Prostate gland (tissue), 2 donors: ENCODE results near the gene SCIN. TPM values are rescaled to one million over a fixed set of nuclear protein-coding genes. Genes with fewer than 3 reads are reported as not detected.

Source experiments
- DNase-seq: peaks from one replicate; pipeline ENCODE4 v3.0.0-alpha.2; 2019; ENCODE audit warnings: low spot score
- H3K27ac ChIP-seq, 2 donors: fragments of 200-600 bp; sonication (generic); 2 replicates each; pipeline ENCODE4 v1.5.1; 2017 to 2019
- H3K27me3 ChIP-seq: fragments of 200-600 bp; sonication (generic); replicated peaks from 2 replicates; pipeline ENCODE4 v1.5.1; 2019; ENCODE audit not compliant: insufficient read depth
- H3K36me3 ChIP-seq, 2 donors: fragments of 200-600 bp; sonication (generic); 1 replicate in 1 of 2; 2 replicates in 1 of 2; pipeline versions ENCODE4 v1.5.1 to v1.8.1; 2017 to 2019
- H3K4me1 ChIP-seq: fragments of 200-600 bp; sonication (generic); replicated peaks from 2 replicates; pipeline ENCODE4 v1.5.1; 2019
- H3K4me3 ChIP-seq, 2 donors: fragments of 200-600 bp; sonication (generic); 2 replicates each; pipeline ENCODE4 v1.5.1; 2017 to 2019
- H3K9me3 ChIP-seq: fragments of 200-600 bp; sonication (generic); 2 replicates; pipeline ENCODE4 v1.5.1; 2017
- CTCF ChIP-seq, 4 experiments: fragments of 200-600 bp in 2 of 4; fragments of 450-650 bp in 2 of 4; sonication (generic) in 2 of 4; IDR thresholded peaks; 1 replicate in 3 of 4; 2 replicates in 1 of 4; pipeline ENCODE4 v1.5.1; 2016 to 2019; ENCODE audit warnings: antibody characterized with exemption in 4 of 4, mild to moderate bottlenecking in 2 of 4, moderate library complexity in 2 of 4
- POLR2A ChIP-seq: fragments of 450-650 bp; IDR thresholded peaks from one replicate; pipeline ENCODE4 v1.6.1; 2016; ENCODE audit warnings: antibody characterized with exemption, mild to moderate bottlenecking
- POLR2AphosphoS5 ChIP-seq: sonication (generic); formaldehyde crosslinking; IDR thresholded peaks from one replicate; pipeline ENCODE4 v1.6.1; 2017; ENCODE audit warnings: antibody characterized with exemption
- WGBS: methylation state at CpG from one replicate; pipeline ENCODE4 v1.1.5; 2018; 5-methylcytosine and 5-hydroxymethylcytosine counted together
- intact Hi-C: fragments of 100-400 bp; cut with DNase I; formaldehyde crosslinking; loops from one replicate; pipeline ENCODE4 v1.14.2; 2022
- total RNA-seq, 2 donors: library from RNA; depleted of rRNA; stranded (reverse); fragments of >200 nt; gene quantifications; one replicate each; pipeline ENCODE4 v1.1.0, GENCODE V29; 2016

SCIN gene
- total RNA-seq, 2 donors from 2014 or later, result 7.6 to 12.2 TPM

DNA sequence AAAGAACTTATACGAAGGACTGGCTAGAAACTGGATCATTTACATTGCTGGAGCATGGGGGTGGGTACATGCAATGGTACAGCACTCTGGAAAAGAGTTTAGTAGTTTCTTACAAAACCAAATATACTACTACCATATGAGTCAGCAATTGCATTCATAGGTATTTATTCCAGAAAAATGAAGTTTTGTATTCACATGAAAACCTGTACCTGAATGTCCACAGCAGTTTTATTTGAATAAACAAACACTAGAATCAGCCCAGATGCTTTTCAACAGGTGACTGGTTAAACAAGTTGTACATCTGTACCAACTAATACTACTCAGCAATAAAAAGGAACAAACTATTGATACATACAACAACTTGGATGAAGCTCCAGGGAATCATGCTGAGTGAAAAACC lies 3.4 kb downstream of the SCIN start:
- no peak for DNase-seq
- intact Hi-C loops, result no loop called here
- WGBS, result 68% methylated on average over 1 of the region's 1 CpG
- no peaks in the 10 kb centered on the region for H3K4me1 ChIP-seq
- H3K27ac ChIP-seq, result no peak overlapping the region
- H3K27me3 ChIP-seq, result no peaks in the 10 kb centered on the region
- no peak overlapping the region for H3K4me3 ChIP-seq
- H3K36me3 ChIP-seq, result no peaks in the 10 kb centered on the region
- no peak for TF ChIP-seq POLR2A
- TF ChIP-seq CTCF (IDR thresholded peaks at IDR 0.05), result no peak
- TF ChIP-seq POLR2AphosphoS5, result no peak
- no peaks in the 10 kb centered on the region for H3K9me3 ChIP-seq

- no peak for TF ChIP-seq CTCF (IDR thresholded peaks at IDR 0.05)
- no peak for TF ChIP-seq POLR2AphosphoS5
- no peak for TF ChIP-seq POLR2A
- H3K27me3 ChIP-seq, result no peaks in the 10 kb centered on the region
- H3K4me1 ChIP-seq, result no peaks in the 10 kb centered on the region
- WGBS, result 84% methylated on average over 8 of the region's 8 CpGs
- no peak overlapping the region for H3K4me3 ChIP-seq
- intact Hi-C loops, result no loop called here
- H3K9me3 ChIP-seq, result no peaks in the 10 kb centered on the region
- H3K27ac ChIP-seq, result no peak overlapping the region
- H3K36me3 ChIP-seq, result no peaks in the 10 kb centered on the region
- no peak for DNase-seq
Measured at GRCh38 chr7:12578930-12579640, 8.6 kb downstream of the SCIN start.

DNA sequence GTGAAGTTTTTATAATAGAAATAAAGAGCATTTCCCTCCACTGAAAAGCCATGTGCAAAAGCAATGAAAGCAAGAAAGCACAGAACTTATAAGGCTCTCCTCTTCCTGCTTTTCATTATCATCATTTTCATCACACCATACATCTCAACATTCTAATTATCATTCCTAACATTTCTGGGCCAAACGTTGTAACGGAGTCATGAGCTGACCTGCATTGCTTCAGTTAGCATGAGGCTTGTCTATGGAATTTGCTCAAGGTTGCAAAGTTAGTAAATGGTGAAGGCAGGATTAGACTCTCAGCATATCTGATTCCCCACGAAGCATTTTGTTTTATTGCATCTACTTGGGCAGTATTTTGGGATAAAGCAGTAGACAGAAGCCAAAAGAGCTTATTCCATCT lies 11.4 kb downstream of the SCIN start:
- intact Hi-C loops, result no loop called here
- H3K4me3 ChIP-seq, result no peak overlapping the region
- 36% methylated on average over 3 of the region's 3 CpGs for WGBS
- H3K4me1 ChIP-seq, result no peaks in the 10 kb centered on the region
- TF ChIP-seq POLR2AphosphoS5, result no peak
- TF ChIP-seq CTCF (IDR thresholded peaks at IDR 0.05), result no peak
- no peak for TF ChIP-seq POLR2A
- no peaks in the 10 kb centered on the region for H3K27me3 ChIP-seq
- no peaks in the 10 kb centered on the region for H3K36me3 ChIP-seq
- no peak overlapping the region for H3K27ac ChIP-seq
- no peak for DNase-seq
- H3K9me3 ChIP-seq, result no peaks in the 10 kb centered on the region

- intact Hi-C loops, result no loop called here
- 42% methylated on average over 3 of the region's 3 CpGs for WGBS
- TF ChIP-seq POLR2A (no peak), POLR2AphosphoS5 (no peak), CTCF (IDR thresholded peaks at IDR 0.05) (no peak)
- Histone ChIP-seq H3K4me1 (no peaks in the 10 kb centered on the region), H3K9me3 (no peaks in the 10 kb centered on the region), H3K4me3 (no peak overlapping the region), H3K27ac (no peak overlapping the region), H3K27me3 (no peaks in the 10 kb centered on the region), H3K36me3 (no peaks in the 10 kb centered on the region)
- no peak for DNase-seq
Measured at GRCh38 chr7:12582362-12582761, 11.8 kb downstream of the SCIN start.

DNA sequence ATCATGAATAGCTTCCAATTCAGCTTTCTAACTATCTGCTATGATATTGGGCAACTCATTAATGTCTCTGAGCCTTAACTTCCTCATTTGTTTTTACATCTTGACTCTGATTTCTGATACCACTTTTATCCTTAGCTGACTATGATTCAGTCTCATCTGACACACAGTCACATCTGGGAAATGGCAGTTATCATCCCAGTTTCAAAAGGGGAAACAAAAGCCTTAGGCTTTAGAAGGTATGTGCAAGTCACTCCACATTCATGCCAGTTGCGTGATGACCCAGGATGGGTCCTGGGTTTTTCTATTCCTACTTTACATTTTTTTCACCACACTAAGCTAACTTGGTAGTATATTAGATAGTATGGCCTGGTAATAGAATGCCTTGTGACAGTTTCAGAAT lies 12.7 kb downstream of the SCIN start:
- intact Hi-C loops, result no loop called here
- Histone ChIP-seq H3K36me3 (no peaks in the 10 kb centered on the region), H3K9me3 (no peaks in the 10 kb centered on the region), H3K27ac (no peak overlapping the region), H3K4me1 (no peaks in the 10 kb centered on the region), H3K27me3 (no peaks in the 10 kb centered on the region), H3K4me3 (no peak overlapping the region)
- no peak for TF ChIP-seq POLR2AphosphoS5
- TF ChIP-seq POLR2A, result no peak
- TF ChIP-seq CTCF (IDR thresholded peaks at IDR 0.05), result no peak
- WGBS, result 90% methylated on average over 1 of the region's 1 CpG
- DNase-seq, result no peak
